A673 (cell line): ENCODE results near the gene ELAVL1. TPM values are rescaled to one million over a fixed set of nuclear protein-coding genes. Genes with fewer than 3 reads are reported as not detected.

ENCODE experiments used
- BruUV-seq: library from RNA; stranded (reverse); fragments of 400-500 nt; replicated peaks from 2 replicates; lab custom pipeline; 2021; lab: Mats Ljungman, UMichigan
- CTCF ChIA-PET: fragments of 300-600 bp; sonication (Branson Sonifier 250); formaldehyde crosslinking; loops from one replicate; lab custom pipeline; 2022; ENCODE audit warnings: antibody characterized with exemption; lab: Charles Lee
- POLR2A ChIA-PET: fragments of 300-600 bp; sonication (Branson Sonifier 250); formaldehyde crosslinking; loops from one replicate; lab custom pipeline; 2022; ENCODE audit warnings: antibody characterized with exemption; ENCODE audit not compliant: low non-redundant PET; lab: Charles Lee
- DNase-seq: peaks from one replicate; pipeline ENCODE4 v3.0.0-alpha.2; 2015; ENCODE audit warnings: low spot score
- H3K27ac ChIP-seq: fragments of 200-600 bp; sonication (generic); 2 replicates; pipeline ENCODE4 v1.5.1; 2016; ENCODE audit warnings: mixed run types, low read depth, mild to moderate bottlenecking, mixed read lengths, antibody characterized with exemption, low read length; ENCODE audit not compliant: poor library complexity, severe bottlenecking
- H3K27me3 ChIP-seq: fragments of 200-600 bp; sonication (generic); replicated peaks from 2 replicates; pipeline ENCODE4 v1.6.1; 2017; ENCODE audit warnings: mixed run types, low read depth, mild to moderate bottlenecking, mixed read lengths, antibody characterized with exemption, low read length; ENCODE audit not compliant: insufficient read depth, poor library complexity
- H3K36me3 ChIP-seq: fragments of 200-600 bp; sonication (generic); 2 replicates; pipeline ENCODE4 v1.6.1; 2016; ENCODE audit warnings: mixed run types, mild to moderate bottlenecking, mixed read lengths, antibody characterized with exemption, low read length; ENCODE audit not compliant: insufficient read depth, poor library complexity, severe bottlenecking
- H3K4me1 ChIP-seq: fragments of 200-600 bp; sonication (generic); 2 replicates; pipeline ENCODE4 v1.6.1; 2017; ENCODE audit warnings: mixed run types, mild to moderate bottlenecking, mixed read lengths, antibody characterized with exemption, low read length; ENCODE audit not compliant: insufficient read depth, poor library complexity, severe bottlenecking
- H3K4me3 ChIP-seq: fragments of 200-600 bp; sonication (generic); 2 replicates; pipeline ENCODE4 v1.5.1; 2016; ENCODE audit warnings: low read depth, mixed run types, mild to moderate bottlenecking, mixed read lengths, low read length; ENCODE audit not compliant: poor library complexity, severe bottlenecking
- H3K9me3 ChIP-seq: fragments of 200-600 bp; sonication (generic); 2 replicates; pipeline ENCODE4 v1.6.1; 2016; ENCODE audit warnings: mixed run types, low read depth, mild to moderate bottlenecking, mixed read lengths, antibody characterized with exemption, low read length; ENCODE audit not compliant: poor library complexity, severe bottlenecking
- CTCF ChIP-seq: fragments of 300-800, 200-600 bp; sonication (generic); conservative IDR thresholded peaks from 2 replicates; pipeline ENCODE4 v1.5.1; 2017; ENCODE audit warnings: low read depth, mild to moderate bottlenecking, antibody characterized with exemption, low read length, moderate library complexity, mixed read lengths
- EZH2 ChIP-seq: fragments of 200-600 bp; sonication (generic); IDR thresholded peaks from 2 replicates; pipeline ENCODE4 v1.6.1; 2017; ENCODE audit warnings: borderline replicate concordance, low read depth, mild to moderate bottlenecking, mixed read lengths, antibody characterized with exemption, low read length; ENCODE audit not compliant: poor library complexity, severe bottlenecking
- intact Hi-C: fragments of 100-400 bp; cut with micrococcal nuclease; formaldehyde crosslinking; loops from one replicate; pipeline ENCODE4 v1.10.0; 2022; ENCODE audit not compliant: unreplicated experiment
- total RNA-seq: library from RNA; stranded (reverse); gene quantifications from 2 replicates; pipeline ENCODE4 v1.2.3, GENCODE V29; 2021

ELAVL1 gene
- total RNA-seq, 1 experiment from 2014 or later = 171 TPM

- TF ChIP-seq EZH2 (no peak), CTCF (no peak)
- DNase-seq = no peak
- no peaks in the 10 kb centered on the region for H3K27me3 ChIP-seq
- H3K27ac ChIP-seq = no peak overlapping the region
- peaks cover 9% of the 10 kb centered on the region for H3K36me3 ChIP-seq
- POLR2A ChIA-PET = no interaction called here
- H3K9me3 ChIP-seq = no peaks in the 10 kb centered on the region
- intact Hi-C loops = no loop called here
- no peaks in the 10 kb centered on the region for H3K4me1 ChIP-seq
- CTCF ChIA-PET = interaction anchor here (0.6 kb wide), 1 partner anchor 25 kb away, joined by 3 read pairs; no protein-coding TSS in a partner anchor
- H3K4me3 ChIP-seq = no peak overlapping the region
- BruUV-seq = no TSS peak
Measured at GRCh38 chr19:7995810-7996158, 9.7 kb downstream of the ELAVL1 start.

- no peak for DNase-seq
- CTCF ChIA-PET = no interaction called here
- no TSS peak for BruUV-seq
Measured at GRCh38 chr19:7994928-7995809, 10.3 kb downstream of the ELAVL1 start.

GRCh38 chr19:7994114-7994513 is 11.3 kb downstream of the ELAVL1 start:
- CTCF ChIA-PET = no interaction called here
- BruUV-seq = no TSS peak
- Histone ChIP-seq H3K27me3 (no peaks in the 10 kb centered on the region), H3K27ac (no peak overlapping the region), H3K4me3 (no peak overlapping the region), H3K9me3 (no peaks in the 10 kb centered on the region), H3K4me1 (no peaks in the 10 kb centered on the region), H3K36me3 (peaks cover 26% of the 10 kb centered on the region)
- intact Hi-C loops = no loop called here
- POLR2A ChIA-PET = no interaction called here
- no peak for TF ChIP-seq EZH2
- TF ChIP-seq CTCF = no peak
- no peak for DNase-seq

More at GRCh38 chr19:7994928-7995809, 10.3 kb downstream of the ELAVL1 start:
- POLR2A ChIA-PET = no interaction called here
- intact Hi-C loops = no loop called here
- peaks cover 16% of the 10 kb centered on the region for H3K36me3 ChIP-seq
- no peak overlapping the region for H3K27ac ChIP-seq
- no peak overlapping the region for H3K4me3 ChIP-seq
- no peaks in the 10 kb centered on the region for H3K27me3 ChIP-seq
- H3K4me1 ChIP-seq = no peaks in the 10 kb centered on the region
- no peaks in the 10 kb centered on the region for H3K9me3 ChIP-seq
- TF ChIP-seq EZH2 = no peak
- TF ChIP-seq CTCF = no peak
